ENCODE data around the gene EDC4.
"Not testable (repeated sequence)": the region's sequence is repeated elsewhere in the genome, so short reads cannot be mapped to it uniquely, and the experiment has no call there.

The EDC4 gene

GRCh38 chr16:67872631-67873434, at the start of gene EDC4:
Gene EDC4 (plus strand): TSS chr16:67873052. CDS start chr16:67873262, 210 bp downstream.
- peak; percentile 76 for DNase-seq (ENCODE audit: low read depth)

GRCh38 chr16:67825119-67825518, 47.7 kb upstream of the EDC4 start:
- no peak for DNase-seq (ENCODE audit: low read depth)

GRCh38 chr16:67825906-67826305, 46.9 kb upstream of the EDC4 start:
- no peak for DNase-seq (ENCODE audit: low read depth)

GRCh38 chr16:67828651-67829050, 44.2 kb upstream of the EDC4 start:
- DNase-seq (ENCODE audit: low read depth), result no peak

DNA sequence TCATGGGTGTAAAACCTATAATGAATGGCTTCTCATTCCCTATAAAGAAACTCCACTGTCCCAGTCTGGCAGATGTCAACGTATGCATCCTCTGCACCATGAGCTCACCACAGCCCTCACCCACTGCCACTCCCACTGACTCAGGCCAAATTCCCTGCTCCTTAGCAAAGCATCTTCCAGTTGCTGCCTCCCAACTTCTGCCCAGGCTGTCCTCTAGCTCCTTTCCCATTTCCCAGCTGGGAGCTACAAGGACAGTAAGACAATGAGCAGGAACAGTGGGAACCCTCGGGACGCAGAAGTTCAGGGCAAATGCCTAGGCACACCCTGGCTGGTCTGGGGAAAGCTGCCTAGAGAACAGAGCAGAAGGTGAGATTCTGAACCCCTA, 39.8 kb upstream of the EDC4 start:
- no peak for DNase-seq (ENCODE audit: low read depth)

DNA sequence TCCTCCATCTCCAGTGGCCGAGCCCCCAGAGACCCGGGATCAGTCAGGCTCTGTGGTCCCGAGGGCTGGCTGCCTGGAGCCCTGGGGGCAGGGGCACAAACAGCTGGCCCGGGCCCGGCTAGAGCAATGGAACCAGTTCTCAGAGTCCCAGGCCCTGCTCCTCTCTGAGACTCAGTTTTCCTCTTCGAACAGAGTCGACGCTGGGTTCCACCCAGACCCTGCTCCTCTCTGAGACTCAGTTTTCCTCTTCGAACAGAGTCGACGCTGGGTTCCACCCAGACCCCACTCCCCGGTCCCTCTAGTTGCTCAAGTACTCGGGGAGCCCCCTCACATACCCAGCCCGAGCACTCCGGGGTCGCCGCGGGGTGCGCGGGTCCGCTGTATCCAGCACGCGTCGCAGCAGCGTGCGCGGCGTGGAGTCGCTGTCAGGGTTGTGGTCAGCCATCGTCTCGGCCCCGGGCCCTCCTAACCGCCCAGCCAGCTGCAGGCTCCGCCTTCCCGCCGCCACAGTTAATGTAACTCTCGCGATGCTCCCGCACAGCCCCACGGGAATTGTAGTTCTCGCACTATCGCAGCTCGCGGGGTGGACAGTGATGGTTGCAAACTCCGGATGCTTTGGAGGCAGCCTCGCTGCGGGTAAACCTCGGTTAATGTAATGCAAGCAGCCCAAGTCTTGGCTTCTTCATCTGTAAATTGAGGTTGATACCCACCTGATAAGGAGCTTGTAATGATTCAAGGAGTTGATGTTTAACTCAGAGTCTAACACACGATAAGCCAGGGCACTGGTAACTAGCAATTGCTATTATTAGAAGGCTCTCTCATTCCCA, 39.2 kb upstream of the EDC4 start:
- DNase-seq (ENCODE audit: low read depth), result peak; percentile 87

DNA sequence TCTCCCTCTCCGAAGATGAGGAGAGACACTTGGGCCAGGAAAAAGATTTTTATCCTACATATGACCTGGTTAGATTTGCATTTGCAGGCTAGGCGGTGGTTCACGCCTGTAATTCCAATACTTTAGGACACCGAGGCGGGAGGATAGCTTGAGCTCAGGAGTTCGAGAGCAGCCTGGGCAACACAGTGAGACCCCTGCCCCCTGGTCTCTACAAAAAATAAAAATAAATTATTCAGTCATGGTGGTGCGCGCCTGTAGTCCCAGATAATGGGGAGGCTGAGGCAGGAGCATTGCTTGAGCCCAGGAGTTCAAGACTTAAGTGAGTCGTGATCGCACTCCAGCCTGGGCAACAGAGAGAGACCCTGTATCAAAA, 38.6 kb upstream of the EDC4 start:
- DNase-seq (ENCODE audit: low read depth), result no peak

GRCh38 chr16:67837190-67837589, 35.7 kb upstream of the EDC4 start:
- not testable (repeated sequence) for DNase-seq (ENCODE audit: low read depth)

GRCh38 chr16:67837811-67838210, 35.0 kb upstream of the EDC4 start:
- DNase-seq (ENCODE audit: low read depth), result no peak

GRCh38 chr16:67841198-67841815, 31.5 kb upstream of the EDC4 start:
- DNase-seq (ENCODE audit: low read depth), result no peak

GRCh38 chr16:67841816-67842508, 30.9 kb upstream of the EDC4 start, which contains the start of gene THAP11:
Gene THAP11 (plus strand): TSS chr16:67842320. CDS start chr16:67842555, 235 bp downstream.
- DNase-seq (ENCODE audit: low read depth), result peak; percentile 91

DNA sequence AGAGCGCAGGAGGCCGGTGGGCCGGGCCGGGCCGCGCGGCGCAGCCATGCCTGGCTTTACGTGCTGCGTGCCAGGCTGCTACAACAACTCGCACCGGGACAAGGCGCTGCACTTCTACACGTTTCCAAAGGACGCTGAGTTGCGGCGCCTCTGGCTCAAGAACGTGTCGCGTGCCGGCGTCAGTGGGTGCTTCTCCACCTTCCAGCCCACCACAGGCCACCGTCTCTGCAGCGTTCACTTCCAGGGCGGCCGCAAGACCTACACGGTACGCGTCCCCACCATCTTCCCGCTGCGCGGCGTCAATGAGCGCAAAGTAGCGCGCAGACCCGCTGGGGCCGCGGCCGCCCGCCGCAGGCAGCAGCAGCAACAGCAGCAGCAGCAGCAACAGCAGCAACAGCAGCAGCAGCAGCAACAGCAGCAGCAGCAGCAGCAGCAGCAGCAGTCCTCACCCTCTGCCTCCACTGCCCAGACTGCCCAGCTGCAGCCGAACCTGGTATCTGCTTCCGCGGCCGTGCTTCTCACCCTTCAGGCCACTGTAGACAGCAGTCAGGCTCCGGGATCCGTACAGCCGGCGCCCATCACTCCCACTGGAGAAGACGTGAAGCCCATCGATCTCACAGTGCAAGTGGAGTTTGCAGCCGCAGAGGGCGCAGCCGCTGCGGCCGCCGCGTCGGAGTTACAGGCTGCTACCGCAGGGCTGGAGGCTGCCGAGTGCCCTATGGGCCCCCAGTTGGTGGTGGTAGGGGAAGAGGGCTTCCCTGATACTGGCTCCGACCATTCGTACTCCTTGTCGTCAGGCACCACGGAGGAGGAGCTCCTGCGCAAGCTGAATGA, 30.1 kb upstream of the EDC4 start:
- no peak for DNase-seq (ENCODE audit: low read depth)

DNA sequence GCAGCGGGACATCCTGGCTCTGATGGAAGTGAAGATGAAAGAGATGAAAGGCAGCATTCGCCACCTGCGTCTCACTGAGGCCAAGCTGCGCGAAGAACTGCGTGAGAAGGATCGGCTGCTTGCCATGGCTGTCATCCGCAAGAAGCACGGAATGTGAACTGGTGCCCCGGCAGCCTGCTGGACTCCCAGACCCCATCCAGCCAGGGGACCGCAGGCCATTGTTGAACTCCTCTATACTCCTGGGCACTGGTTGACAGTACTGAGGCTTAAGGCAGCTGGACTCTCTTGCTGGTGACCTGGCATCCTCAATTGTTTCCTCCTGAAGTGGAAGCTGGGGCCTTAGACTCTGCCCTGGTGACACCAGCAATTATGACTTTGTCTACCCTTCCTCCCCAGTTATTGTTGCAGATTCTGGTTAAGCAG, 29.5 kb upstream of the EDC4 start:
- DNase-seq (ENCODE audit: low read depth), result no peak

DNA sequence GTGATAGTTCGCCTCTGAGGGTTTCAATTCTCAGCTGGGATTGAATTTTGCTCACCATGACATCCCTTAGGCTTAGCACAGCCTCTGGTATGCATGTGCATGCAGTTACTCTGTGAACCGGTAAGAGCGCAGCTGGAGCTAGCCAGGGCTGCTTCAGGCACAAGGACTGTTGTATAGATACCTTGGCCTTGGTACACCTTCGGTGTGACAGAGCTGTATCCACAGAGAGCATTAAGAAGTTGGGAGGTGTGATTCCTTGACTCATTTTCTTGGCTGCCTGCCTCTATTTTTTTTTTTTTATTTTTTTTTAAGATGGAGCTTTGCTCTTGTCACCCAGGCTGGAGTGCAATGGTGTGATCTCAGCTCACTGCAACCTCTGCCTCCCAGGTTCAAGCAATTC, 28.4 kb upstream of the EDC4 start:
- DNase-seq (ENCODE audit: low read depth), result no peak

DNA sequence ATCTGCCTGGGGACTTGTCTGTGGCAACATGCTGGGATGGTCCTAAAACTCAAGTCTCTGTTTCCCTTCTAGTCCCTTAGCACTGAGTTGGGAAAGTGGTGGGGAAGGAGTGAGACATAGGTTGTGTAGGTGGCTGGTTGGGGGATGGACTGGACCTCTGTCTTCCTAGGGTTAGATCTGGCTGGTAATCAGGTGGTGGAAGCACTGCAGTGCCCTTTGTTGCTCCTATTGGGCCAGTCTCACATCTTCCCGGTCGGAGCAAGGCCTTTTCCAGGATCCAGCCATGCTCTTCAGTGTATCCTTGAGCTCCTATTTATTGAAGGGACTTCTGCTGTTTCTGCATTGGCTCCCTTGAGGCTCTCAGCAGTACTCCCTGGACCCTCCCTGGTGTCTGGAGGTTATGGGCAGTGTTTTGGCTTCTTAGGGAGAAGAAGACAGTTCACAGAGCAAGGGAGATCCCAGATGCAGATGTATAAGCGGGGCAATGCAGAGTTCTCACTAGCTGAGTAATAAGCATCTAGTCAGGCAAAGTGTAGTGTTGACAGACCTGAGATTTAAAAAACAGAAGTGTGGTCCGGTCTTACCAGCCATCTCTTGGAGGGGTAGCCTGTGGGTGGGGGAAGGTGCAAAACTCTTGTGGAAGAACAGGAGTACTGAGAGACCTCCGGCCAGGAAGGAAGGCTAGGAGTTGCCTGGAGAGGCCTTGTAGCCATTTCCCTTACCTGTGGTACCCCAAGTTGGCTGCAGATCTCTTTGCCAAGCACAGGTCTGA, 27.4 kb upstream of the EDC4 start:
- DNase-seq (ENCODE audit: low read depth), result no peak

DNA sequence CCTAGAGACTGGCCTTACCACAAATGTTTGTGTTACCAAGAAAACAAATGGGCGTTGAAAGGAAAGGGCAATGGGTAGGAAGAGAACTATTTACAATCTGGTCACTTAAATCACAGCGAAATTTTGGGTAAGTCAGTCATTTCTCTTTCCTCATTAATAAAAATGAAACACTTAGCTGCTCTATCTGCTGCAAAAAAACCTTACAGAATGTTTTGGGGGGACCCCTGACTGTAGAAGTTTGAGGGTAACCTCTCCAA, 26.9 kb upstream of the EDC4 start:
- DNase-seq (ENCODE audit: low read depth), result no peak

DNA sequence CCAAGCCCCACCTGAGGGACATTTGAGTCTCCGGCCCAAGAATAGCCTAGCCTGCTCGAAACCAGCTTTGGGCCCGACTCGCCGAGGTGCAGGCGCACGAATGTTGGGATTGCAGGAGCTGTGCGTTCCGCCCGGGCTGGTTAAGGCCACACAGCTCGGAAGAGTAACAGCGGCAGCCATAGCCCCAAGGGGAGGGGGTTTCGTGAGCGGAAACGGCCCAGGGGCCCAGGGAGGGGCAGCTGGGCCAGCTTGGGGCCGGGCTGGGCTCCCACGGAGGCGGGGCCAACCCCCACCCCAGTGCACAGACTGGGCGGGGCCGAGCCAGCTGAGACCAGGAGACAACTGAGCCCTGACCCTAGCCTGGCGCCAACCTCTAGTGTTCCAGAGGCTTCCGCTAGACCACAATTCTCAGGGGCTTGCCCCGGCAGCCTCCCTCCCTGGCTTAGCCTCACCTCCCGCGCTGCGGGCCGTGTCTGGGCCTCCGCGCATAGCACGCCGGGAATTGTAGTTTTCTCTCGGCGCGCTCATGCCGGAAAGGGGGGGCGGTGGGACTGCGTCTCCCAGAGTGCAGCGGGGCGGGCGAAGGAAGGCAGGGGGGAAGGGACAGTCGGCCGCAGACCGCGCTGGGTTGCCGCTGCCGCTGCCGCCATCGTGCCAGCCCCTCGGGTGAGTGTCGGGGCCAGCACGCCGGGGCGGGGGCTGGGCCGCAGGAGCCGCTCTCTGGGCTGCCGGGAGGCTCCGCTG, 26.4 kb upstream of the EDC4 start, which contains the start of gene NUTF2:
Gene NUTF2 (plus strand): TSS at position 614 of the 744 bp plus-strand sequence. CDS start 18,198 bp downstream, outside the sequence.
- DNase-seq (ENCODE audit: low read depth), result peak; percentile 93

- no peak for DNase-seq (ENCODE audit: low read depth)
Observed at GRCh38 chr16:67847064-67847861, 25.6 kb upstream of the EDC4 start, which contains the start of gene CENPT. Gene CENPT (minus strand): TSS chr16:67847693. CDS start chr16:67833859, 13,834 bp downstream.

DNA sequence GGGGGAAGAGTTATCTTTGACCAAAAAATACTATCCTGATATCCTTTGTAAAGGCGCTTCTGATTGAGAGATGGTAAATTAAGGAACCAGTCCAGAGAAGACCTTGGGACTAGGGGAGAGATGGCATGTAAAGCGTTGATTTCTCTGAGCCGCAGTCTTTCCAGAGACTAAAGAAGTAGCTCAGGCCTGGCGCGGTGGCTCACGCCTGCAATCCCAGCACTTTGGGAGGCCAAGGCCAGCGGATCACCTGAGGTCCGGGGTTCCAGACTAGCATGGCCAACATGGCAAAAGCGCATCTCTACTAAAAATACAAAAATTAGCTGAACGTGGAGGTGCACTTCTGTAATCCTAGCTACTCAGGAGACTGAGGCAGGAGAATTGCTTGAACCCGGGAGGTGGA, 24.7 kb upstream of the EDC4 start:
- no peak for DNase-seq (ENCODE audit: low read depth)

Measured in stimulated activated CD8-positive, alpha-beta memory T cell treated with anti-CD3 and anti-CD28 coated beads, Interleukin-15, amount 100 ng/mL, for 1 hour (primary cell).